DMS153 treated with DMSO at 0.1 percent for 48 hours (cell line): ENCODE measurements around the gene GRM1.

ENCODE experiments used
- DNase-seq: peaks from one replicate; lab custom pipeline; 2025; ENCODE audit not compliant: unreplicated experiment; lab: John Stamatoyannopoulos, UW

The GRM1 gene

DNA sequence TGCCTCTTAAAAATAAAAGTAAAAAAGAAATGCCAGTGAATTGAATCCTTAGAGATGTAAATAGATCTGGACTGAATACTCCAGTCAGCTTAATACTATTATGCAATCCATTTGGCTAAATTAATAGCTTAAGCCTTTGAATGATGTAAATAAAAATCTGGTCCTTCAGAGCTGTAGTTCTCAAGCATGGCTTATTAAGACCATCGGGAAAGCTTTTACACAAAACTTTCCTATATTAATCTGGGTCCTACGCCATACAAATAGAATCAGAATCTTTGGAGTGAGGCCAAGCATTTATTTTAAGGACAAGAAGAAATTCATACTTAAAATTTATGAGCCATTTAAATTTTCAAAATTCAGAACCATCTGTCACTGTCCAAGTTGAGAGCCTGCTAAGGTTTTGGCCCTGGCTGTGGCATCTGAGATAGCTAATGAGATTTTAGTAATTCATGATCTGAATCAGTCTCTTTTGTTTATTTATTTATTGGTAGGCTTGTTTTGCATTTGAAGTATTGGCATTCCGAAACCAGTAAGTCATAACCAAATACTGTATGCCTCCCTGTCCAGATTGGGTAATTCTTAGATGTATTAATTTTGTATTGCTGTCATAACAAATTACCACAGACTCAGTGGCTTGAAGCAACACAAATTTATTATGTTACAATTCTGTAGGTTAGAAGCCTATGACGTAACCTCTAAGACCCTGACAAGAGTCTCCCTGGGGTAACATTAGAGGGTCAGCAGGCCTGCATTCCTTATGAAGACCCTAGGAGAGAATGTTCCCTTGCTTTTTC is 286.7 kb downstream of the GRM1 start:
- no peak for DNase-seq

DNA sequence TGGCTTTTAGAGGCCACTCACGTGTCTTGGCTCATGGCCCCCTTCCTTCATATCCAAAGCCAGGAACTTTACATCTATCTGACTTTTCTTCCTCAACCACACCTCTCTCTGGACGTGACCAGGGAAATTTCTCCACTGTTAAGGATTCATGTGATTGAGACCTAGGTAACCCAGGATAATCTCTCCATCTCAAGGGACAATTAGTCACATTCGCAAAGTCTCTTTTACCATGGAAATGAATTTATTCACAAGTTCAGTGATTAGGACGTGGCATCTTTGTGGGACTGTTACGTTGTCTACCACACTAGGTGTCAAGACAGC is 287.3 kb downstream of the GRM1 start:
- no peak for DNase-seq

DNA sequence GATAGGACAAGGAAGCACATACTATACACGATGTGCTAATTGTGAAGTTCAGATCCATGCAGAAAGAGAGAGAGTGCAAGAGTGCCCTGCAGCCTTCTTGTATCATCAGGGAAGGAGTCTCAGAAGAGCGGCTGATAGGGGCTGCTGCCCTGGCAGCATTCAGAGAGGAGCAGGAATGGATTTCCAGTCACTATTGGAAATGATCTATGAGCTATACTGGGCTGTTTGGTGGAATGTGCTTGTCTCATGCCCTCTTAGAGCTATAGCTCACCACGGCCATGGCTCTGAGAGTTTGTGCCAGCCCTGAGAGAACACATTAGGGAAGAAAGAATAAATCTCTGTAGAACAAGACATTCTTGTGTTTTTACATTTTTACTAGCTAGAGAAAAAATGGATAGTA is 302.2 kb downstream of the GRM1 start:
- DNase-seq: no peak

DNA sequence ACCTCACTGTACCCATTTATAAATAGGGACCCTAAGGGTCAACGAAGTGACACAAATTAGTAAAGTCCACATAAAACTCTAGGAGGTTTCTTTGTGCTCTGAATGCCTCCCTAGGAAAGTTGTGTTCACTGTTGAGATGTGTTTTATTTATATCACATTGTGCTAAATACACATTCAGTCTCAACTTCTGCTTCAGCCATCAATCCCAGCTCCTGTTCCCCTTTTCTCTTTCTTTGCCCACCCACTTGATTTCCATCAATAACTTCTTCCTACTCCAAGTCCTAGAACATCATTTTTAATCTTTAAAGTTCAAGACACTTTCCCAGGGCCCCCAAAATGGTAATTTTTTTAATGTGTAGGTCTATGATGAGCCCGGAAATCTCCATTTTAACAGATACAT is 306.5 kb downstream of the GRM1 start:
- no peak for DNase-seq

DNA sequence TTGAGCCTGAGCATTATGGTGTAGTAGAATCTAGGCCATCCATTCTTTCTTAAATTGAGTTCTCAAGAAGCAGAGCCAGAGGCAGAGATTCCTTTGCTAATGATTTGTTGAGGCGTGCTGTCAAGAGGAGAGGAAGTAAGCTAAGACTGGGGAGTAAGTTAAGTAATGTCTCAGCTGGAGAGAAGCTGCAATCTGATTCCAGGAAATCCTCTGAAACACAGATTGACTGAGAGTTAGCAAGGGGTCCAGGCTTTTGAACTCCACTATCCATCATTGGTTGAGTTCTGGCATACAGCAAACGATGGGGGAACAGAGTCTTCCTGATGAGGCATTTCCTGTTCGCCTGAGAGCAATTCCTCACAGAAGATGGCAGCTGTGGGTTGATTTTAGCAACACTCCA is 307.3 kb downstream of the GRM1 start:
- no peak for DNase-seq

DNA sequence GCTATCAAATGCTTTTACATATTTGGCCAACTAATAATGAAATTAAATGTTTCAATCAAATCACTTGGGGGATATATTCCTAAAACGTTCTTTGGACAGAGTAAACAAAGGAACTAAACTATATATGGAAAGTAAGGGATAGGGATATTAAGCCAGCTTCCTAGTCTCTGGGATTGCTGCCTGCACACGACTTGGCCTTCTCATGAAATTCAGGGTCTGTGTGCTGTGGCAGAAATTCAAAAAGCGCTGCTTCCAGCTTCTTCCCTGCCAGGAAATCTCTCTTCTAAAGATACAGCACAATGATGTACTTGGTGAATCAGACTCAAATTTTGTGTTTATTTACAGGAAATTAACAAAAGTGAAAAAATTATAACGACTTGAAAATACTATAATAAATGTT is 308.5 kb downstream of the GRM1 start:
- DNase-seq: no peak

DNA sequence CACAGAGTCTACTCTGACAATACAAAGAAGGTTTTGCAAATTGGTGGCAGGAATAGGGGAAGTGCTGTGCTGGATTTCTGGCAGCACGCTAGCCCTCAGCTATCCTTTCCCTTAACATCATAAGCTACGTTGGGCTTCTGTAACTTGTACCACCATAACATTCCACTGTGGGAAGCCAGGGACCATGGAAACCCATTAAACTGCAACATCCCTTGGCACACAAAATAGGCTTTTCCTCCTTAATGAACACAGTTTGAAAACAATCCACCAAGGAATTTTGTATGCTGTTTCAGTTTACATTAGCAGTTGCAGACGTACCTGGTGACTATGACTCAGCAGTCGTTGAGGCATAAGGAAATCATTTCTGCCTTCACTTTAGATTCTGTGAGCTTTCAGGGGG is 310.9 kb downstream of the GRM1 start:
- no peak for DNase-seq

DNA sequence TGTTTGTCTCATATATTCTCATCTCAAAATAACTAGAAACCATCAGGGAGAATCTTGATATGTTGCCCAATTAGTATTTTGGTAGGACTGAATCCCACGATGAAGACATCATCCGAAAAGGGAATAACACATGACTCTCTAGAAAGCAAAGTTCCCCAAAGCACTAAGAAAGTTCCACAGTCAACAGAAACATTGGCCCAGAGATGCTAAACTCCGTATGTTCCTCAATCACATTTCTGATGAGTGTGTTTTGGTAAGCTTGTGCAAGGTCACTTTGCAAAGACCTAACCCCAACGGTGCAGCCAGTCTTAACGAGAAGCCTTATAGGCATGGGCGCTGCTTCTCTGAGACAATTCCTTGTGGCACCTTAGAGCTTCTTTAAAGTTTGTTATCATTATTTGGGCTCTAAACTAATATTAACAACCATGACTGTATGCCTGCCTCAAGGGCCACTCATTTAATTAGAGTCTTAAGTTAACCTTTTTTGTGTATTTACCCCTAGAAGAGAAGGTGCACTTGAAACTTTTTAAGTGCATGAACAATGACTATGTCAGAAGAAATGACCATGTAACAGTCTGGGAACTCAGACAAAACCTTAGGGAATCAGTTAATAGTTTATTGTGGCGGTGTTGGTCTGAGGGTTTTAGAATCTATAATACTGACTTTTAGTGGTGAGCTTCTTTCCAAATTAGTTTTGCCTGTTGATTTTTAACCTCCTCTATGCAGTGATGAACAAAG is 312.8 kb downstream of the GRM1 start:
- no peak for DNase-seq

DNA sequence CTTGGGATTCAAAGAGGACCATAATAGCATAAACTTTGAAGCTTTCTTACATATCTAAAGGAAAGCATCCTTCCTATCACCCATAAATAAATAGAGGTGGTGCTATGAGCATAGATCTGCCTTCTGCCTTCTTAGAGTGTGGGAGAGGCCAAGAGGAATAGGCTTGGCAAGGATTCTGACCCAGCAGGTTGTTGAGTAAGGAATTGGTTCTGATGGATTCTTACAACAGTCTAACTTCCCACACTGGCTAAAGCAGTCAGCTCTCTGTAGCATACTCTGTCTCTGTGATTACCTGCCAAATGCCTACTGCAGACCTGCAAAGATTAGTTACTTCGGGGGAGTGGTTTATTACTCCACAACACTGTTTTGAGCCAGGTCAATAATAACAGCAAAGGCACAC is 316.7 kb downstream of the GRM1 start:
- no peak for DNase-seq

DNA sequence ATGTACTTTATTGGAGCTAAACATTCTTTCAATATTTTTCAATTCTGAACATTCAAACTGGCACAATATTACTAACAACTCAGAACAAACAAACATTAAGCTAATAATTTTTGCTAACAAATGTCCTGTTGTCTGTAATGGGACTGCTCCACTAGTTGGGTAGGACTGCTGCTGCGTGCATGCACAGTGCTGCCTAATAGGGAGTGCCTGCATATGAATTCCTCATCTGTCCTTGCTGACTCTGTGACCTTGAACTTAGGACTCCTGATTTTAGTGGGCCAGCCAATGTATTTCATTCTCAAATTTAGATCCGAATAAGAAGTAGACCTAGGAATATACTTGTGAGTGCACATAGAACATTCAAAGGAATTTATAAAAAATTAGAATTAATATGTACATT is 318.2 kb downstream of the GRM1 start:
- DNase-seq: no peak

DNA sequence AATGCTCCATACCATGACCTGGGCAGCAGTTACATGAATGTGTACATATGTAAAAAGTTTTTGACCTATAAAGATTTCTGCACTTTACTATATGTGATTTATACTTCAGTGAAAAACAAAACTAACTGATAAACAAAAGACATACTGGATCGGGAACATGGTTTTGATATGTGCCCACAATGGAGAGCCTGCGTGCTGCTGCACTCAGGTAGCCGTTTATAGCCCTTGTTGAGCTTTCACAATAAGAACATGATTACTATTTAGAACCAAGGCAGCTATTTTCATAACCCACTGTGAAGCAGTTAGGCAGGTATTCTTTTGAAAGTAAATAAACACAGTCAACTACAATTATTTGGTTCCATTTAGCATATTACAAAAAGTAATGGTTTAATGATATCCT is 318.8 kb downstream of the GRM1 start:
- no peak for DNase-seq

DNA sequence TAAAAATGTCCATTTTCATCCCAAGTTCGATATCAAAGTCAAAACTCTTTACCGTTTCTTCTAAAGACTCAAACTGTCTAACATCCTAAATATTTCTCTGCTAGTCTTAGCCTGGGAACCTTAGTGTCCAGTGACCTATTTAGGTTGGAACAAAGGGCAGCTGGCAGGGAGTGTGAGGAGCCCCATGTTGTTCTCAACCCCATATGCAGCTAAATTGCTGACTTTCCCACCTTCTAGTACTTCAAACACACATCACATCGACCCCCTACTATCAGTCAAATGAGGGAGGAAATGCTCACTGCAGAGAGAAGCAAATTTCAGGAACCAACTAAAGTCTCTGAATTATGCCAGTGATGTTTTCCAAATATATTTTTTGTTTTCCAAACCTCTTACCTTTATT is 322.2 kb downstream of the GRM1 start:
- no peak for DNase-seq

DNA sequence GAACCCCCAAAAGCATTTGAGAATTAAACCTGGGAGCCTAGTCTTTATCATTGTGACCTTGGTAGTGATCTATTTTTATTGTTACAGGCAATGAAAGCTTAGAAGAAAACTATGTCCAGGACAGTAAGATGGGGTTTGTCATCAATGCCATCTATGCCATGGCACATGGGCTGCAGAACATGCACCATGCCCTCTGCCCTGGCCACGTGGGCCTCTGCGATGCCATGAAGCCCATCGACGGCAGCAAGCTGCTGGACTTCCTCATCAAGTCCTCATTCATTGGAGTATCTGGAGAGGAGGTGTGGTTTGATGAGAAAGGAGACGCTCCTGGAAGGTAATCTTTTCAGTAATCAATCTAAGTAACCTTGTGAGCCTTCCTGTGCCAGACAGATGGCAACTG is 323.3 kb downstream of the GRM1 start:
- DNase-seq: no peak

DNA sequence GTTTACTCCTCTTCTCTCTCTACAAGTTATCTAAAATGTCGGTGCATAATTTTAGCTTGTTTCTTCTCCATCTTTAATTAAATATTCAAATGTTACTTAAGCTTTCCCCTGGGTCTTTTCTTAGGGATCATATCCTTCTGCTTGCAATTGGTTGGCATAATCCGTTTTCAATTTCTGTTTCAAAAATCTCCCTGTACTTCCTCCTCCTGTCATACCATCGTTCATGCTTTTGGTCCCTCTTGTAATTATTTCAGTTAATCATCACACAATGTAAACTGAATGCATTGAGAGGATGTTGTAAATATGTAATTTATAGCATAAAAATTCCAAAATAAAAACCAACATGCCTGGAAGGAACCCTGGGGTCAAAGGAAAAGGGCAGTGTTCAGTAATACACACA is 325.6 kb downstream of the GRM1 start:
- DNase-seq: no peak

DNA sequence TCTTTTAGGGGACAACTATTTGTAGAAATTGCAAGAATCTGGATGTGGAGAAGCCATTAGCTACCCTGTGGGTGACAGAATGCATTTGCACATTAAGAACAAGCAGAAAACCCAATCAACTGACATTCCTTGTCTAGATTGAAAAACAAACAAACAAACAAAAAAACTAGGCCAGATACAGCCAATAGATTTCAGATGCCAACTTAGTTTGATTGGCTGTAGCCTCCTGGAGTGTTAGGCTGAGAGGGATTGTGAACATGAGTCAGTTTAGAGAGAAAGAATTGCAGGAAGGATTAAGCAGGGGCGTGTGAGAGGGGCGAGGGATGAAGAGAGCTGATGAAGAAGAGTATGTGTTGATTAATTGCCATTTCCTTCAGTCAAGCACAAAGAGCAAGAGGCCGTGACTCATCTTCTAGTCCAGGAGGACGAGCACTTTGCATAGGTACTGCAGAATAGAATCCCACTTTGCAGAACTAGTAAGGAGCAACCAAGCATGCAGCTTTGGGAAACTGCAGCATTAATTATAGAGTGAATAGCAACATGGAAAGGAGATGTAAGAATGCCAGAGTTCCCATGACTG is 326.7 kb downstream of the GRM1 start:
- no peak for DNase-seq

DNA sequence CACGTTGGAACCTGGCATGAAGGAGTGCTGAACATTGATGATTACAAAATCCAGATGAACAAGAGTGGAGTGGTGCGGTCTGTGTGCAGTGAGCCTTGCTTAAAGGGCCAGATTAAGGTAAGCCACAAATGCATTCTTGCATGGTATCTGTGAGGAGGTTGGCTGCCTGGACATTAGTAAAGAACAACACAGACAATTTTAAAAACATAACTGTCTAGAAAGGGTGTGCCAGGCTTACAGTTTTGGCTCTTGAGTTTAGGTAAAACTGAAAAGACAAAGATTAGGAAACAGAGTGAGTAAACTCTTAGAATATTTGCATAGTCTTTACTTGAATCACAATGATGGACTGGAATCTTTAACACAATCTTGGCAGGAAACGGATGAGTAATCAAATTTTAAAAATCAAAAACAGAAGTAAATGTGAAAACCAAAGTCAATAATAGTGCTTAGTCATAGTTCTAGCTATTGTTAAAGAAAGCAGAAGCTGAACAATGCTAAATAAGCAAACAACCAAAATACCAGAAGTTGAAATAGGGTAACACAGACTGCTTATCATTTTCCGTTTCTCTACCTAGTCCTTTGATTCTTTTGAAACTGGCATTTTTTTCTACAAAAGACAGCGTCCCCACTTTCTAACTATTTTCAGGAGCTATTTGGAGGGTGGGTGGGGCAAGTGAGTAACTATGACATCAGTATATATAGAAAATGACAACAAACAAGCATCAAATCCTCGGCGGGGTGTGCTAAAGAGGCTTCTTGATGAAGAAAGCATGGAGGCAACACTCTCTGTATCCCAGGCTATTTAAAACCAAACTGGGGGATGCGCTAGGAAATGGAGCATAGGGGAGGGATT is 328.9 kb downstream of the GRM1 start:
- no peak for DNase-seq

DNA sequence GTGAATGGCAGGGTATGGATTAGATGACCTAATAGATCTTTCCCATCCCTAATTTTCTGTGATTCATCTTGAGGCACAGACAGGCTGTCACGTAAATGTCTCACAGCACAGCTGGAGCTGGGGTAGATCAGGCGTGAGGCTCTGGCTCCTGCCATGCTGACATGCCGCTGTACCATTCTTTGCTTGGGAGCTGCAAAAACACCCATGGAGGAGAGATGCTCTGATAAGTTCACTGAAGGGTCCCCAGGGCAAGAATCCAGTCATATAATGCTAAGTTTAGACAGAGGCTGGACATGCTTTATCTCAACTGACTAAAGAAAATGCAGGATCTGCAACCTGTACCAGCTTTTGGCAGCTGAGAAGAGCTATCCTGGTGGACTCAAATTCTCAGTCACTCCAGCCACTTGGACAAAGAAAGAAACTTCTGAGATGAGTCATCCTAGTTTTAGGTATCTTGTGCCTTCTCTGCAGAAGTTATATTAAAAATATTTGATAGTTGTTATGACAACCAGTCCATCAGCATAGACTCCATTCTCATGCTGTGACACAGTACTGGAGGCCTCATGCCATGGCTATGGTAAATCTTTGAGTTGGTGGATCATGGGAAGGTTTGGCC is 329.7 kb downstream of the GRM1 start:
- no peak for DNase-seq

DNA sequence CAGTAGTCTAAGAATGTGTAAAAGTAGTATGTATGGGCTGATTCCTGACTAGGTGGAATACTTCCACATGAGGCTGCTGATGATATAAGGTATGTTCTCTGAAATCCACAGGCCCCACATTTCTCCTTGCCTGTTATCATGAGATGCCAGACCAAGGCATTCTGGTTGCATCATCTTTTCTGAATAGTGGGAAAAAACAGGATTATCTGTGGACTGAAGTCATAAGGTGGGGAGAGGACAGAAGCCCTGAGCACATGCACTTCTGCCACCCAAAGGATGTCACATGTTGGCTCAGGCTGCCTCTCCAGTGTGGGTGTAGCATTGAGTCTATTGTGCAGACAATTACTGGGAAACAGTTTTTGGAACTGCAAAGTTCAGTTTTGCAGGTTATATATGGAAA is 330.3 kb downstream of the GRM1 start:
- DNase-seq: no peak

DNA sequence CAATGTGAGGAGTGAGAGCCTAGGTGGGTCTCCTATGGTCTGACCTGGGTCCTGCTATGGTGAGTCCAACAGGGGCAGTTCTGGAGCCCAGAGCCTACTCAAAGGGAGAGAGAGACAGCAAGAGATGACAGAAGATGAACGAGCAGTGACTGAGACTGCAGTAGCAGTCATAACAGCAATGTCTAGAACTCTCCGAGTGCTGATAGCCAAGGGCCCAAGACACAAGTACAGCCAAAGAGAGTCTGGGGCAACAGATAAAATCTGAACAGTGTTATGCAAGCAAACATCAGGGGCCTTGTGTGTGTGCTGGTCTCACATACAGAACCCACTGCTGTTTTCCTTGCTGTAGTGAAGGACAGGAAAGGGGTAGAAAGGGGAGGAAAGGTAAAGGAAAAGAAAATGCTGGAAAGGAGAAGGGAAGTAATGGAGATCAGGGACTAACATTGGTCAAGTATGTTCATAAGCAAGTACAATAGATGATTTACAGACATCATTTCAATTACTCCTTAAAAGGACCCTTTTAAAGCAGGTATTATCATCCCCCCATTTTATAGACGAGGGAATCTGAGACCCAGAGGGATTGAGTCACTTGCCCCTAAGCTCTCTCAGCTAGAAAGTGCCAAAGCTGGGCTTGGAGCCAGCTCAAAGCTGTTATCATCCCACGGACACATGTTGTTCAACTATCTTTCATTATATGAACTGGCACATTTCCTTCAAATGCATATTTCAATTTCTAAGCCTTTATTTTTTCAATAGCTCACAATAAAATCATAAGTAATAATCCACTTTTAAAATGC is 332.5 kb downstream of the GRM1 start:
- DNase-seq: no peak

DNA sequence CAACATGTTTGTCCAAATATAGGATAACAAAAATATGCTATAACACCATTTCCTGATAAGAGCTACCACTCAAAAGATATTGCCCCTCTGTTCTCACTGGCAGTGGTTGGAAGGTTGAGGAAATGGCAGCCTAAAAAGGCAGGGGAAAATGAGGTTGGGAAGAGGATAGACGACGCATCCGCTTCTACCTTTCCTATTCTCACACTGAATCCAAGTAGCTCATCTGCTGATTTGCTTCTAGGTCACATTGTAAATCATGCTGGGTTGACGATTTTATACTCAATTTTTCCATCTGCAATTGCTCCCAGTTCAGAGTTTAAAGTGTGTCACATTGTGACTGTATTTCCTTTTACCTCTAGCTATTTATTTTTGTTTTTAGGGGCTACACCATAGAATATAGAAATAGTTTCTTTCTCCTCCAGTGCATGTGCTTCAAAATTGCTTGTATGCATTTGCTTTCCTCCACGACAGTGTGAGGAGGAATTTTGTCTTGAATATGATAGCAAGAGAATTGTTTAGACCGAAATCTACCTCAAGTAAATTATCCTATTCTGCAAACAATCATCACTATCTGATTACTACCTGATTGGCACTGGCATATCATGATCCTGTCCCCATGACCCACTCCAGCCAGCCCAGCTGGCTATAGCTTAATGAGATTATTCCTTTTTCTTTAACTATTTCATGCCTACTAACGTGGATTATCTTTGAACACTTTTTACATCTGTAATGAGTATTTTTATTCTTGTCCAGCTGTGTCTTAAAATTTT is 335.2 kb downstream of the GRM1 start:
- DNase-seq: no peak
